GM04503 (cell line): ENCODE measurements around the gene RGS7.
"Not testable (repeated sequence)": the region's sequence is repeated elsewhere in the genome, so short reads cannot be mapped to it uniquely, and the experiment has no call there.

Source experiments
- DNase-seq: peaks from one replicate; pipeline ENCODE4 v3.0.0-alpha.2; 2012; ENCODE audit warnings: low read depth

RGS7 gene

DNA sequence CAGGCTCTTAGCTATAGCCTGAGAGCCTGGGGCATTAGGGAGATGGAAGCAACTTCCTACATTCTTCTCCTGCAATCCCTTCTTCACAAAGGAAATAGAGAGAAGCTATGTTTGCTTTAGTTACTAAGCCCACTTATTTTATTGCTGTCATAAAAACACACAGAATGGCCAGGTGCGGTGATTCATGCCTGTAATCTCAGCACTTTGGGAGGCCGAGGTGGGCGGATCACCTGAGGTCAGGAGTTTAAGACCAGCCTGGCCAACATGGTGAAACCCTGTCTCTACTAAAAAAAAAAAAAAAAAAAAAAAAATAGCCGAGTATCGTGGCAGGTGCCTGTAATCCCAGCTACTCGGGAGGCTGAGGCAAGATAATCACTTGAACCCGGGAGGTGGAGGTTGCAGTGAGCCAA, 573.3 kb downstream of the RGS7 start:
- DNase-seq, result not testable (repeated sequence)

- no peak for DNase-seq
Observed at GRCh38 chr1:240776237-240776636, 580.8 kb downstream of the RGS7 start.

DNA sequence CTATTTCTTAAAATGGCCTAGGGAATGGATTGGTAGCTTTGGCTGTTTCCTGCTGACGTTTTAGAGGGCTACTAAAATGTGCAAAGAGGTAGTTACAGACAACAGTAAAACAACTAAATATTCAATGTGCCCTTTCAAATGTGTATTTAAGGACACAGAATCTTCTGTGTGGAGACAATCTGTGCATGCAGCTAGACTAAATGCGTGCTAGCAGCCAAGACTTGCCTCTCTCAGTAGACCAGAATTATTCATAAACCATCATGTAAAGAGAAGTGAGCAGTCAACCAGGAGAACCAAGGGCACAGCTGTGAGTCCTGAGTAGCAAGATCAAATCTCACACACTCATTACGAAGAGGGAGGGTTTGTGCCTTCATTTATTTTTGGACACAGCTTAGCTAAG, 584.9 kb downstream of the RGS7 start:
- DNase-seq, result no peak

GRCh38 chr1:240771450-240771849, 585.6 kb downstream of the RGS7 start:
- no peak for DNase-seq

DNA sequence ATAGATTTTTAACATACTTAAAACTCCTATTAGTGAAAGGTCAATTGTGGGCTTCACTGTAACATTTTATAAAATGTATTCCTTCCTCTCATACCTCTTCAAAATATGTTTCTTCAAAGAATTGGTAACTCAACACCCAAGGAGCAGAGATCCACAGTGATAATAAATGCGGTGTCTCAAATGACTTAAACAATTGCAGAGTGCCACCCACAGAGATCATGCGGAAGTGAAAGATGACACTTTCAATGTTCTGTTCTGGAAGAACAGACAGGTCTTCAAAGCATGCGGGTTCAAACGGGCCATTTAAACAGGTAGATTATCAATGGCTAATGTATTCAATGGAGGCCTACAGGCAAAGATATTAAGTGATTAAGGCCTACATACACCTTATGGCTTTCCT, 588.0 kb downstream of the RGS7 start:
- no peak for DNase-seq

DNA sequence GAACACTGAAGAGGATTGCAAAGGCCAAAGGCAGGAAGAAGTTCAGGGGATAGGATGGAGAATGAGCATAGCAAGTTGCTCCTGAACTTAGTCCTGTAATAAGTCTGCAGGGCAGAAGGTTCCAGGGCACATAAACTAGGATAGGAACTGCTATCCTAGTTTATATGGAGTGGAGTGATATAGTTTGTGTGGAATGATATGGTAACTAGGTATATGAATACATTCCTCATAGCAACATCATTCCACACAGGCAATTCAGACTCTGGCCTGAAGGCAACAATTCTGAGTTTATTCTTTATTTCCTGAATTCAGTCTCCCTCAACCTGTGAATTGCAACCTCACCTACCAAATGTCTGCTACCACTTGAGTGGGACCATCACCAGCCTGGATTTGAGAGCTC, 590.2 kb downstream of the RGS7 start:
- peak; percentile 20 for DNase-seq

GRCh38 chr1:240765732-240766363, 591.2 kb downstream of the RGS7 start:
- peak; percentile 11 for DNase-seq

DNA sequence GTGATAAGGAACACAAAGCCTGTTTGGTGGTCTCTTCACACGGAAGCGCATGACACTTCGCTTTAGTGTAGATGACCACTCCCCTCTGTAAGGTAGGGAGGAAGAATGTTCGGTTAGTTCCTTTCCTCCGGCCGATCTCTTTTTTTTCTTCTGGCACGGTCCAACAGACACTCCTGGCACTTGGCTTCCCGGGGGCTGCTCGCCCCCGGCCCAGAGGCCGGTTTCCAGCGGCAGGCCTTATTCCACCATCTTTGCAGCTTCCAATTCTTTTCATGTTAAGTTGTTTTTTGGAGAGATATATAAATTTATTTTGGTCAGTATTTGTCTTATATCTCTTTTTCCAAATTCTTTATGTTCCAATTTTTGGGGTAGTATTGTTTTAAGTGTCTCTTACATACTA, 593.2 kb downstream of the RGS7 start:
- DNase-seq, result no peak

DNA sequence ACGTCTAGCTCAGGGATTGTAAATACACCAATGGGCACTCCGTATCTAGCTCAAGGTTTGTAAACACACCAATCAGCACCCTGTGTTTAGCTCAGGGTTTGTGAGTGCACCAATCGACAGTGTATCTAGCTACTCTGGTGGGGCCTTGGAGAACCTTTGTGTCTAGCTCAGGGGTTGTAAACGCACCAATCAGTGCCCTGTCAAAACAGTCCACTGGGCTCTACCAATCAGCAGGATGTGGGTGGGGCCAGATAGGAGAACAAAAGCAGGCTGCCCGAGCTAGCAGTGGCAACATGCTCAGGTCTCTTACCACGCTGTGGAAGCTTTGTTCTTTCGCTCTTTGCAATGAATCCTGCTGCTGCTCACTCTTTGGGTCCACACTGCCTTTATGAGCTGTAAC, 593.9 kb downstream of the RGS7 start:
- not testable (repeated sequence) for DNase-seq

DNA sequence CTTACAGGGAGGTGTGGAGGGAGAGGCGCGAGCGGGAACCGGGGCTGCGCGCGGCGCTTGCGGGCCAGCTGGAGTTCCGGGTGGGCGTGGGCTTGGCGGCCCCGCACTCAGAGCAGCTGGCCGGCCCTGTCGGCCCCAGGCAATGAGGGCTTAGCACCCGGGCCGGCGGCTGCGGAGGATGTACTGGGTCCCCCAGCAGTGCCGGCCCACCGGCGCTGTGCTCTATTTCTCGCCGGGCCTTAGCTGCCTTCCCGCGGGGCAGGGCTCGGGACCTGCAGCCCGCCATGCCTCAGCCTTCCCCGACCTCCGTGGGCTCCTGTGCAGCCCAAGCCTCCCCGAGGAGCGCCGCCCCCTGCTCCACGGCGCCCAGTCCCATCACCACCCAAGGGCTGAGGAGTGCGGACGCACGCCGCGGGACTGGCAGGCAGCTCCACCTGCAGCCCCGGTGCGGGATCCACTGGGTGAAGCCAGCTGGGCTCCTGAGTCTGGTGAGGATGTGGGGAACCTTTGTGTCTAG, 594.5 kb downstream of the RGS7 start:
- DNase-seq, result not testable (repeated sequence)

DNA sequence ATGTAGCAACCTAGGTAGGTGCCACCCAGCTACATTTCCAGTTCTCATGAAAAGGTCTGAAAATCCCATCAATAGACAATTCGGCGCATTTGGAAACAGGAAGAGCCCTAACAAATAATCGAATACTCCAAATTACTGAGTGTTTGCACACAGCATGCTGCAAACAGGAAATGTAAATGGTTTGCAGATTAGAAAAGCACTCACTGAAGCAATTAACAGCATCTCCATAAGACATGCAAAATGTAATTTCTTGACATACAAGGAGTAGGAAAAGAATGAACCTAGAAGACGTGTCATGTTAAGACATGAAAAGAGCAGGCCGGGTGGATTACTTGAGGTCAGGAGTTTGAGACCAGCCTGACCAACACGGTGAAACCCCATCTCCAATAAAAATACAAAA, 598.2 kb downstream of the RGS7 start:
- not testable (repeated sequence) for DNase-seq

GRCh38 chr1:240758296-240758695, 598.7 kb downstream of the RGS7 start:
- DNase-seq, result no peak

GRCh38 chr1:240747907-240748306, 609.1 kb downstream of the RGS7 start:
- DNase-seq, result no peak

DNA sequence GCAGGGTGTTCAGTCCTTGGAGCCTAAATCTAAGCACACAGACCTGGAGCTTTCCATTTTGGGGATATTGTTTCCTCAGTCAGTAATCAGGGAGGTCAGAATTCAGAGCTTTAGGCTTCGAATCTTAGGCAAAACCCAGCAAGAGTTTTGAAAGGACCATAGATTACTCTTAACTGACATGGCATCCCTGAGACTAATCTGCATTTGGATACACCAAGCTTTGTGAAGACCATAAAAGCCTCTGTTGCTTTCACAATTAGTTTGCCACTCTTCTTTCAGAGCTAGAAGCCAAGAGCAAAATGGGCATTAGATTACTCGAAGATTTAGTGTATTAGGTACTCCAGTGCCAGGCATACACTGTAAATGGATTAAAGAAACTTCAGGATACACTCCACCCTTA, 613.3 kb downstream of the RGS7 start:
- DNase-seq, result no peak

DNA sequence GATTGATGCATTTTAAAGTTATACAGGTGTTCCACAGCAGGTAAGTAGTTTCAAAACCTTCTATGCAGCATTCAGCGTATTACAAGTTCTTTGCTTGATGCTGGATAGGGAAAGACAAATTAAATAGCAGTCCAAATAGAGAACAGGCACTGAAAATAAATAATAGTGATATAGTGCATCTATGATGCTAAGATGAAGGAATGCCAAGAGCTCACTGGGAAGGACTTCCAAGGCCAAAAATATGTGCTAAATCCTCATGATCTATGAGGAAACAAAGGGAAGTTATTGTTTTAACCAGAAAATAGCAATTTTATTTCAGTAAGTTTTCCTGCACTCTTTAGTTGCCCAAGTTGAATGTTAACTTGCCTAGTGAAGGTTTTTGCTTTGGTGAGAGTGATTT, 617.3 kb downstream of the RGS7 start:
- DNase-seq, result no peak

GRCh38 chr1:240739139-240739538, 617.9 kb downstream of the RGS7 start:
- no peak for DNase-seq

GRCh38 chr1:240737766-240738265, 619.2 kb downstream of the RGS7 start:
- DNase-seq, result no peak

- peak; percentile 68 for DNase-seq
Observed at GRCh38 chr1:240737298-240737697, 619.7 kb downstream of the RGS7 start.

GRCh38 chr1:240734705-240735104, 622.3 kb downstream of the RGS7 start:
- not testable (repeated sequence) for DNase-seq

DNA sequence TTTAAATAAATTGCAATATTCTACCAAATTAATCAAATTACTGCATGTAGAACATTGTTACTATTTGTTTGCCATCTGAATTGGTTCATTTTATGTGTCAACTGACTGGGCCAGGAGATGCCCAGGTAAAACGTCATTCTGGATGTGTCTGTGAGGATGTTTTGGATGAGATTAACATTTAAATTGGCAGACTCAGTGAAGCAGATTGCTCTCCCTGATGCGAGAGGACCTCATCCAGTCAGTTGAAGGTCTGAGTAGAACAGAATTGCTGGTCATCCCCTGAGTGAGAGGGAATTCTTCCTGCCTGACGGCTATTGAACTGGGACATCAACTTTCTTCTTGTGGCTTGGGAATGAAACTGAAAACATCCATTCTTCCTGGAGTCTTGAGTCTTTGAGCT, 623.0 kb downstream of the RGS7 start:
- DNase-seq, result no peak

- DNase-seq, result no peak
Observed at GRCh38 chr1:240732390-240732789, 624.6 kb downstream of the RGS7 start.
